Measurements from ENCODE around the gene ROM1. TPM values are rescaled to one million over a fixed set of nuclear protein-coding genes. Genes with fewer than 3 reads are reported as not detected.

Gene ROM1
- polyA plus RNA-seq, 2 of the 4 experiments (the other 2 are of a cell fraction) = 0.92 to 2.8 TPM

DNA sequence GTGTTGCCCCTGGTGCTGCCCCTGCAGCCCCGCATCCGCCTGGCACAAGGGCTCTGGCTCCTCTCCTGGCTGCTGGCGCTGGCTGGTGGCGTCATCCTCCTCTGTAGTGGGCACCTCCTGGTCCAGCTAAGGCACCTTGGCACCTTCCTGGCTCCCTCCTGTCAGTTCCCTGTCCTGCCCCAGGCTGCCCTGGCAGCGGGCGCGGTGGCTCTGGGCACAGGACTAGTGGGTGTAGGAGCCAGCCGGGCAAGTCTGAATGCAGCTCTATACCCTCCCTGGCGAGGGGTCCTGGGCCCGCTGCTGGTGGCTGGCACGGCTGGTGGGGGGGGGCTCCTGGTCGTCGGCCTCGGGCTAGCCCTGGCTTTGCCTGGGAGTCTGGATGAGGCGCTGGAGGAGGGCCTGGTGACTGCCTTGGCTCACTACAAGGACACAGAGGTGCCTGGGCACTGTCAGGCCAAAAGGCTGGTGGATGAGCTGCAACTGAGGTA lies 278 bp downstream of the ROM1 start:
- H3K4me2 ChIP-seq = peak overlapping the region; percentile 81
- TF ChIP-seq, protein P1, sequence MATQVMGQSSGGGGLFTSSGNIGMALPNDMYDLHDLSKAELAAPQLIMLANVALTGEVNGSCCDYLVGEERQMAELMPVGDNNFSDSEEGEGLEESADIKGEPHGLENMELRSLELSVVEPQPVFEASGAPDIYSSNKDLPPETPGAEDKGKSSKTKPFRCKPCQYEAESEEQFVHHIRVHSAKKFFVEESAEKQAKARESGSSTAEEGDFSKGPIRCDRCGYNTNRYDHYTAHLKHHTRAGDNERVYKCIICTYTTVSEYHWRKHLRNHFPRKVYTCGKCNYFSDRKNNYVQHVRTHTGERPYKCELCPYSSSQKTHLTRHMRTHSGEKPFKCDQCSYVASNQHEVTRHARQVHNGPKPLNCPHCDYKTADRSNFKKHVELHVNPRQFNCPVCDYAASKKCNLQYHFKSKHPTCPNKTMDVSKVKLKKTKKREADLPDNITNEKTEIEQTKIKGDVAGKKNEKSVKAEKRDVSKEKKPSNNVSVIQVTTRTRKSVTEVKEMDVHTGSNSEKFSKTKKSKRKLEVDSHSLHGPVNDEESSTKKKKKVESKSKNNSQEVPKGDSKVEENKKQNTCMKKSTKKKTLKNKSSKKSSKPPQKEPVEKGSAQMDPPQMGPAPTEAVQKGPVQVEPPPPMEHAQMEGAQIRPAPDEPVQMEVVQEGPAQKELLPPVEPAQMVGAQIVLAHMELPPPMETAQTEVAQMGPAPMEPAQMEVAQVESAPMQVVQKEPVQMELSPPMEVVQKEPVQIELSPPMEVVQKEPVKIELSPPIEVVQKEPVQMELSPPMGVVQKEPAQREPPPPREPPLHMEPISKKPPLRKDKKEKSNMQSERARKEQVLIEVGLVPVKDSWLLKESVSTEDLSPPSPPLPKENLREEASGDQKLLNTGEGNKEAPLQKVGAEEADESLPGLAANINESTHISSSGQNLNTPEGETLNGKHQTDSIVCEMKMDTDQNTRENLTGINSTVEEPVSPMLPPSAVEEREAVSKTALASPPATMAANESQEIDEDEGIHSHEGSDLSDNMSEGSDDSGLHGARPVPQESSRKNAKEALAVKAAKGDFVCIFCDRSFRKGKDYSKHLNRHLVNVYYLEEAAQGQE (IDR thresholded peaks at IDR 0.05) = no peak
- TF ChIP-seq, protein P2, sequence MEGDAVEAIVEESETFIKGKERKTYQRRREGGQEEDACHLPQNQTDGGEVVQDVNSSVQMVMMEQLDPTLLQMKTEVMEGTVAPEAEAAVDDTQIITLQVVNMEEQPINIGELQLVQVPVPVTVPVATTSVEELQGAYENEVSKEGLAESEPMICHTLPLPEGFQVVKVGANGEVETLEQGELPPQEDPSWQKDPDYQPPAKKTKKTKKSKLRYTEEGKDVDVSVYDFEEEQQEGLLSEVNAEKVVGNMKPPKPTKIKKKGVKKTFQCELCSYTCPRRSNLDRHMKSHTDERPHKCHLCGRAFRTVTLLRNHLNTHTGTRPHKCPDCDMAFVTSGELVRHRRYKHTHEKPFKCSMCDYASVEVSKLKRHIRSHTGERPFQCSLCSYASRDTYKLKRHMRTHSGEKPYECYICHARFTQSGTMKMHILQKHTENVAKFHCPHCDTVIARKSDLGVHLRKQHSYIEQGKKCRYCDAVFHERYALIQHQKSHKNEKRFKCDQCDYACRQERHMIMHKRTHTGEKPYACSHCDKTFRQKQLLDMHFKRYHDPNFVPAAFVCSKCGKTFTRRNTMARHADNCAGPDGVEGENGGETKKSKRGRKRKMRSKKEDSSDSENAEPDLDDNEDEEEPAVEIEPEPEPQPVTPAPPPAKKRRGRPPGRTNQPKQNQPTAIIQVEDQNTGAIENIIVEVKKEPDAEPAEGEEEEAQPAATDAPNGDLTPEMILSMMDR (IDR thresholded peaks at IDR 0.05) = no peak
- TF ChIP-seq, protein P3, sequence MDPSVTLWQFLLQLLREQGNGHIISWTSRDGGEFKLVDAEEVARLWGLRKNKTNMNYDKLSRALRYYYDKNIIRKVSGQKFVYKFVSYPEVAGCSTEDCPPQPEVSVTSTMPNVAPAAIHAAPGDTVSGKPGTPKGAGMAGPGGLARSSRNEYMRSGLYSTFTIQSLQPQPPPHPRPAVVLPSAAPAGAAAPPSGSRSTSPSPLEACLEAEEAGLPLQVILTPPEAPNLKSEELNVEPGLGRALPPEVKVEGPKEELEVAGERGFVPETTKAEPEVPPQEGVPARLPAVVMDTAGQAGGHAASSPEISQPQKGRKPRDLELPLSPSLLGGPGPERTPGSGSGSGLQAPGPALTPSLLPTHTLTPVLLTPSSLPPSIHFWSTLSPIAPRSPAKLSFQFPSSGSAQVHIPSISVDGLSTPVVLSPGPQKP (IDR thresholded peaks at IDR 0.05; ENCODE audit: low read depth, low read length) = no peak
- no peak for TF ChIP-seq NR3C1 (IDR thresholded peaks at IDR 0.05)
- no peak for TF ChIP-seq HDAC2 (IDR thresholded peaks at IDR 0.05)
- TF ChIP-seq, protein P4, sequence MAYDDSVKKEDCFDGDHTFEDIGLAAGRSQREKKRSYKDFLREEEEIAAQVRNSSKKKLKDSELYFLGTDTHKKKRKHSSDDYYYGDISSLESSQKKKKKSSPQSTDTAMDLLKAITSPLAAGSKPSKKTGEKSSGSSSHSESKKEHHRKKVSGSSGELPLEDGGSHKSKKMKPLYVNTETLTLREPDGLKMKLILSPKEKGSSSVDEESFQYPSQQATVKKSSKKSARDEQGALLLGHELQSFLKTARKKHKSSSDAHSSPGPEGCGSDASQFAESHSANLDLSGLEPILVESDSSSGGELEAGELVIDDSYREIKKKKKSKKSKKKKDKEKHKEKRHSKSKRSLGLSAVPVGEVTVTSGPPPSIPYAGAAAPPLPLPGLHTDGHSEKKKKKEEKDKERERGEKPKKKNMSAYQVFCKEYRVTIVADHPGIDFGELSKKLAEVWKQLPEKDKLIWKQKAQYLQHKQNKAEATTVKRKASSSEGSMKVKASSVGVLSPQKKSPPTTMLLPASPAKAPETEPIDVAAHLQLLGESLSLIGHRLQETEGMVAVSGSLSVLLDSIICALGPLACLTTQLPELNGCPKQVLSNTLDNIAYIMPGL (CRISPR knock-in tag; IDR thresholded peaks at IDR 0.05; ENCODE audit: borderline replicate concordance) = no peak
- TF ChIP-seq, protein P5, sequence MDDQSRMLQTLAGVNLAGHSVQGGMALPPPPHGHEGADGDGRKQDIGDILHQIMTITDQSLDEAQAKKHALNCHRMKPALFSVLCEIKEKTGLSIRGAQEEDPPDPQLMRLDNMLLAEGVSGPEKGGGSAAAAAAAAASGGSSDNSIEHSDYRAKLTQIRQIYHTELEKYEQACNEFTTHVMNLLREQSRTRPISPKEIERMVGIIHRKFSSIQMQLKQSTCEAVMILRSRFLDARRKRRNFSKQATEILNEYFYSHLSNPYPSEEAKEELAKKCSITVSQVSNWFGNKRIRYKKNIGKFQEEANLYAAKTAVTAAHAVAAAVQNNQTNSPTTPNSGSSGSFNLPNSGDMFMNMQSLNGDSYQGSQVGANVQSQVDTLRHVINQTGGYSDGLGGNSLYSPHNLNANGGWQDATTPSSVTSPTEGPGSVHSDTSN (IDR thresholded peaks at IDR 0.05) = no peak
- no peak for TF ChIP-seq KDM5A (IDR thresholded peaks at IDR 0.05)
- TF ChIP-seq ZFP36 (IDR thresholded peaks at IDR 0.05; ENCODE audit: borderline replicate concordance, partially characterized antibody) = no peak
- TF ChIP-seq ESRRA (IDR thresholded peaks at IDR 0.05; ENCODE audit: borderline replicate concordance, low read length) = no peak
- peaks cover 29% of the 10 kb centered on the region for H3K4me1 ChIP-seq
- ChIA-PET CTCF (interaction anchor here (1.1 to 4.1 kb wide), 8 partner anchors 9 to 193 kb away, joined by 3 to 48 read pairs (median 14); partner anchors contain the start of genes B3GAT3, C11orf98, CSKMT and MTA2), POLR2A (interaction anchor here (1.4 to 3.7 kb wide), 3 partner anchors 8 to 52 kb away, joined by 5 to 27 read pairs (median 12); partner anchors contain the start of genes B3GAT3, C11orf98, CSKMT and TUT1)
- no peak overlapping the region; the same call in 2 of the 3 replicates for H3K4me3 ChIP-seq
- FAIRE-seq = no peak
- peak overlapping the region; percentile 80 to 98 for H3K27ac ChIP-seq
- H3K9me3 ChIP-seq = no peaks in the 10 kb centered on the region
- WGBS (ENCODE audit: missing lambda C conversion rate) = 80% methylated on average over 6 of the region's 15 CpGs
- ATAC-seq = peak; percentile 5 to 37; a peak in 4 of 6 replicates
- DNase-seq (ENCODE audit: low read depth in 1 of 2, low spot score in 1 of 2) = no peak

DNA sequence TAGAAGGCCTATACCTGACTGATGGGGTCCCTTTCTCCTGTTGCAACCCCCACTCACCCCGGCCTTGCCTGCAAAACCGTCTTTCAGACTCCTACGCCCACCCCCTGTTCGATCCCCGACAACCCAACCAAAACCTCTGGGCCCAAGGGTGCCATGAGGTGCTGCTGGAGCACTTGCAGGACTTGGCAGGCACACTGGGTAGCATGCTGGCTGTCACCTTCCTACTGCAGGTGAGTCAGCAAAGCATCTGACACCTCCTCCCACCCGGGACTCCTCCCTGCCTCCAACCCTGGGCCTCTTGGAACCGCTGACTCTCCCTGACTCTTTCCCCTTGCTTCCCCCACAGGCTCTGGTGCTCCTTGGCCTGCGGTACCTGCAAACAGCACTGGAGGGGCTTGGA lies 1.2 kb downstream of the ROM1 start:
- Histone ChIP-seq H3K4me2 (no peak overlapping the region), H3K4me3 (no peak overlapping the region), H3K4me1 (peaks cover 29% of the 10 kb centered on the region), H3K9me3 (no peaks in the 10 kb centered on the region), H3K27ac (peak overlapping the region in 1 of 2 experiments; percentile 98; a peak in 3 of 6 replicates)
- ChIA-PET POLR2A (interaction anchor here (0.6 kb wide), 1 partner anchor 257 kb away, joined by 4 read pairs; no protein-coding TSS in a partner anchor), CTCF (interaction anchor here (1.1 to 4.1 kb wide), 3 partner anchors 8 to 219 kb away, joined by 4 to 48 read pairs (median 5); partner anchors contain the start of genes B3GAT3, C11orf98 and CSKMT)
- TF ChIP-seq ZNF302 (CRISPR knock-in tag; IDR thresholded peaks at IDR 0.05) (no peak), JUNB (IDR thresholded peaks at IDR 0.05) (no peak), POLR2AphosphoS2 (conservative IDR thresholded peaks at IDR 0.05; ENCODE audit: low read length) (no peak), HEYL (CRISPR knock-in tag; IDR thresholded peaks at IDR 0.05) (no peak), RFX5 (IDR thresholded peaks at IDR 0.05) (no peak), RNF2 (IDR thresholded peaks at IDR 0.05; ENCODE audit: borderline replicate concordance, low read depth) (no peak), NR3C1 (IDR thresholded peaks at IDR 0.05) (no peak), NPAS2 (CRISPR knock-in tag; IDR thresholded peaks at IDR 0.05; ENCODE audit: borderline replicate concordance) (no peak), MYC (IDR thresholded peaks at IDR 0.05; ENCODE audit: borderline replicate concordance, low read length) (no peak), KDM5A (IDR thresholded peaks at IDR 0.05) (no peak)
- TF ChIP-seq, protein P6, sequence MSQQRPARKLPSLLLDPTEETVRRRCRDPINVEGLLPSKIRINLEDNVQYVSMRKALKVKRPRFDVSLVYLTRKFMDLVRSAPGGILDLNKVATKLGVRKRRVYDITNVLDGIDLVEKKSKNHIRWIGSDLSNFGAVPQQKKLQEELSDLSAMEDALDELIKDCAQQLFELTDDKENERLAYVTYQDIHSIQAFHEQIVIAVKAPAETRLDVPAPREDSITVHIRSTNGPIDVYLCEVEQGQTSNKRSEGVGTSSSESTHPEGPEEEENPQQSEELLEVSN (IDR thresholded peaks at IDR 0.05; ENCODE audit: borderline replicate concordance, low read depth) = no peak
- FAIRE-seq = no peak
- DNase-seq (ENCODE audit: low read depth in 1 of 2, low spot score in 1 of 2) = no peak
- ATAC-seq = no peak
- 80% methylated on average over 8 of the region's 8 CpGs for WGBS (ENCODE audit: missing lambda C conversion rate)
